GM21576 (cell line): ENCODE data around the gene MXD4.

Experiments
- ATAC-seq: cut with Tn5 transposase; IDR thresholded peaks from one replicate; pipeline ENCODE4 v1.9.1; 2021; ENCODE audit warnings: mild to moderate bottlenecking, moderate library complexity; ENCODE audit not compliant: unreplicated experiment

Gene MXD4

GRCh38 chr4:2292646-2293108 lies 30.8 kb upstream of the MXD4 start:
- no peak for ATAC-seq

- ATAC-seq = no peak
Observed at GRCh38 chr4:2291705-2292645, 30.1 kb upstream of the MXD4 start.

GRCh38 chr4:2290974-2291704 lies 29.2 kb upstream of the MXD4 start:
- ATAC-seq = no peak

GRCh38 chr4:2290488-2290887 lies 28.6 kb upstream of the MXD4 start:
- no peak for ATAC-seq

GRCh38 chr4:2289955-2290333 lies 28.0 kb upstream of the MXD4 start:
- ATAC-seq = no peak

GRCh38 chr4:2289311-2289954 lies 27.5 kb upstream of the MXD4 start:
- ATAC-seq = no peak

GRCh38 chr4:2288051-2288541 lies 26.2 kb upstream of the MXD4 start:
- no peak for ATAC-seq

GRCh38 chr4:2287594-2287915 lies 25.6 kb upstream of the MXD4 start:
- ATAC-seq = no peak

- ATAC-seq = no peak
Observed at GRCh38 chr4:2286904-2287593, 25.1 kb upstream of the MXD4 start.

- no peak for ATAC-seq
Observed at GRCh38 chr4:2285613-2286381, 23.9 kb upstream of the MXD4 start.

- ATAC-seq = no peak
Observed at GRCh38 chr4:2284934-2285612, 23.2 kb upstream of the MXD4 start.

- ATAC-seq = no peak
Observed at GRCh38 chr4:2284161-2284933, 22.4 kb upstream of the MXD4 start.

- ATAC-seq = no peak
Observed at GRCh38 chr4:2283199-2283711, 21.3 kb upstream of the MXD4 start.

- peak; percentile 64 for ATAC-seq
Observed at GRCh38 chr4:2281575-2282343, 19.9 kb upstream of the MXD4 start.

- no peak for ATAC-seq
Observed at GRCh38 chr4:2280531-2281300, 18.8 kb upstream of the MXD4 start.

- ATAC-seq = no peak
Observed at GRCh38 chr4:2277956-2278355, 16.0 kb upstream of the MXD4 start.
